Measurements from ENCODE around the gene FOXP1.
A peak's percentile ranks its signal among the peaks of the same experiment; 100 is the strongest.

DNA sequence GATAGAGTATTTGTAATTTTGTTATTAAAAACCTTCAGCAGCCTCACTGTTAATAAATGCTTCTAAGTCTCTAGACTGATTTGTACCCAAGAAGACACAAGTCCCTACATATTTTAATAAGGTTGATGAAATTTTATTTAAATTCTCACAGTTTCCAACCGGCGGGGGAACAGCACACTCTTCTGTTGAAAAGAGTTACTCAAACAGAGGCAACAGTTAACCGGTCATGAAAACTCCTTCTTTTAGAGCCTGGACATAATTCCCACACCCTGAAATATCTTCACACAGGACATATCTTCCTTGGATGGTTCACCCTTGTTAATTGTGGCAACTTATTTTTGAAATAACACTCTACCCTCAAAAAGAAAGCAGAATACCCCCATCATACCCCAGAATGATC, 278.8 kb downstream of the FOXP1 start:
- TF ChIP-seq CTCF (IDR thresholded peaks at IDR 0.05) (peak in 5 of 7 experiments; percentile 21 to 43 (median 32)), POLR2A (IDR thresholded peaks at IDR 0.05) (no peak), POLR2AphosphoS5 (IDR thresholded peaks at IDR 0.05) (no peak), EP300 (IDR thresholded peaks at IDR 0.05) (no peak)
